ENCODE measurements around the gene DEFB127.
"Not testable (repeated sequence)": the region's sequence is repeated elsewhere in the genome, so short reads cannot be mapped to it uniquely, and the experiment has no call there.

Gene DEFB127

GRCh38 chr20:157154-157553, at the start of gene DEFB127:
Gene DEFB127 (plus strand): TSS chr20:157454. CDS start chr20:157545, 91 bp downstream.
- no peak for DNase-seq (ENCODE audit: low read depth in 2 of 2)

GRCh38 chr20:112396-112795, 44.9 kb upstream of the DEFB127 start:
- no peak for DNase-seq (ENCODE audit: low read depth in 2 of 2)

- no peak for DNase-seq (ENCODE audit: low read depth in 2 of 2)
Observed at GRCh38 chr20:117518-117917, 39.7 kb upstream of the DEFB127 start.

GRCh38 chr20:129786-130323, 27.4 kb upstream of the DEFB127 start:
- not testable (repeated sequence) for DNase-seq (ENCODE audit: low read depth in 2 of 2)

DNA sequence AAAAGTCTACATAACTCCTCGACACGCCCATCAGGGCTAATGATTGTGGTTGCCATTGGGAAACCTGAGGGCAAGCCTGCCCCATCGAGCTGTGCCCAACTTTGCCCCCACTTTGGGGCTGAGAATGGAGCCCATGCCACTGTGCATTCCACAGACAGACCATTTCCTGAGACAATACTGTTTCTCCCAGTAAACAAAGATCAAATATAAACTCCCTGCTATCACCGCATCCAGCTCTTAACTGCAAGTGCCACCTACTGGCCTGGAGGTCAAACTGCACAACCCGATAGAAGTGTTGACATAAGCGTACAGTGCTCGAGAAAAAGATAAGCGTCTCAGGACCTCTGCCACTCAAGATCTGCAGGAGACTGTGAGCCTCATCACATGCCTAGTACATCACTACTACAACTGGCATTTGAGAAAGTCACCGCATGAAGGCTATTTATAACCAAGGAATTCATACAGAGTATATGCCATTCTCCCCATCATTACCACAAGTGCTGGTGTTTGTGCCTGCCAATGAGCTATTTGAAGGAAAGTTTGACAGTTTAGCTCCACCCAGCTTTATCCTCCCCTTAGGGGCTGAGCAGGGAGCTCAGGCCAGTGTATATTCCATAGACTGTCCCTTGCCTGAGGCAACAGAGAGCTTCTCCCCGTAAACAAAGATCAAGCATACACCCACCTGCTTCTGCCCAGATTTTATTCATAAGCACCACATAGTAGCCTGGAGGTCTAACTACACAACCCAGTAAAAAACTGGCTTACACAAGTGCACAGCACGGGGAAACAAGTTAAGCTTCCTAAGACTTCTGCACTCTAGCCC, 19.4 kb upstream of the DEFB127 start:
- peak in 1 of 2 donors; percentile 1 for DNase-seq (ENCODE audit: low read depth in 2 of 2)

- no peak for DNase-seq (ENCODE audit: low read depth in 2 of 2)
Observed at GRCh38 chr20:142290-142689, 15.0 kb upstream of the DEFB127 start, which contains the start of gene DEFB126. Gene DEFB126 (plus strand): TSS chr20:142590. CDS start chr20:142629, 39 bp downstream.

DNA sequence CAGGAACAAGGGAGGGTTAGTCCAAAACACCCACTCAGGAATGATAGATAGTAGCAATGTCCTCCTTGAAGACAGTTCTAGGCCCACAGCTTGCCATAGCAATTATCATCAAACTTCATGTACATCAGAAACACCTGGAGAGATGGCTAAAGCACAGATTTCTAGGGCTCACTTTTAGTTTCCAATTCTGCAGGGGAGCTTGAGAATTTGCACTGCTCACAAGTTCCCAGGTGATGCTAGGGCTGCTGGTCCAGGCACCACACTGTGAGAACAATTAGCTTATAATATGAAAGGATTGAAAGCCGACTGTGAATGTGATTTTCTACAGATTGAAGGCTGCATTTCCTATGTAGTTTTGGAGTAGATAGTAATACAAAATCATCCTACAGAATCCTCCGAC, 11.4 kb upstream of the DEFB127 start:
- no peak for DNase-seq (ENCODE audit: low read depth in 2 of 2)

GRCh38 chr20:152131-152530, 5.1 kb upstream of the DEFB127 start:
- DNase-seq (ENCODE audit: low read depth in 2 of 2): no peak

DNA sequence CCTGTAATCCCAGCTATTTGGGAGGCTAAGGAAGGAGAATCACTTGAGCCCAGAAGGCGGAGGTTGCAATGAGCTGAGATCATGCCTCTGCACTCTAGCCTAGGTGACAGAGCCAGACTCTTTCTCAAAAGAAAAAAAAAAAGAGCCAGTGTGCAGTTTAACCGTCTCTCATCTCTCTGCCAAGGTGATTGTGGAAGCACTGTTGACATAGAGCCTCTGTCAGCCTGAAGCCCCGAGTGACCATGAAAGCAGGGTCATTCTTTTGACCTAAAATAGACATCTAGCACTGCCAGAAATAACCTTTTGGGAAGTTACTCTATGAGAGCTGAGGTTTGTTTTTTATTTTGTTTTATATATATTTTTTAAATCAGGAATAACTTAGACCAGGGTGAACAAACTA, 7.4 kb downstream of the DEFB127 start:
- no peak for DNase-seq (ENCODE audit: low read depth in 2 of 2)

GRCh38 chr20:168876-169275, 11.6 kb downstream of the DEFB127 start:
- DNase-seq (ENCODE audit: low read depth in 2 of 2): no peak

GRCh38 chr20:184288-184687, 27.0 kb downstream of the DEFB127 start:
- no peak for DNase-seq (ENCODE audit: low read depth in 2 of 2)

DNA sequence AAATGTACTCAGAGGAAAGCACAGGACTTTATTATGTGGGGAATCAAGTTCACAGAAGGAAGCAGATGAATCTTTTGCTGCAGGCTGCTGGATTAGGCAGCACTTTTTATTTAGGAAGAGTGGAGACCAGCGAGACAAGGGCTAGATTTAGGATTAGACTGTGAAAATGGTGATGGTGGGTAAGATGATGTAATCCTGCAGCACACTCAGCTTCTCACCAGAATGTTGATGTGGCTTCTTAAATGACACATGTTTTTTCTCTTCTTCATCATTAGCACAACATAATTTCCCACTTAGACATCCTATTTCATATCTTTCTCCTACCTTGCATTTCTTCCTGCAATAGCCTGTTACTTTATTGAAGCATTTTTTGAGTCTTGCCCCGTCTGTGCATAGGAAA, 30.5 kb downstream of the DEFB127 start:
- no peak for DNase-seq (ENCODE audit: low read depth in 2 of 2)

DNA sequence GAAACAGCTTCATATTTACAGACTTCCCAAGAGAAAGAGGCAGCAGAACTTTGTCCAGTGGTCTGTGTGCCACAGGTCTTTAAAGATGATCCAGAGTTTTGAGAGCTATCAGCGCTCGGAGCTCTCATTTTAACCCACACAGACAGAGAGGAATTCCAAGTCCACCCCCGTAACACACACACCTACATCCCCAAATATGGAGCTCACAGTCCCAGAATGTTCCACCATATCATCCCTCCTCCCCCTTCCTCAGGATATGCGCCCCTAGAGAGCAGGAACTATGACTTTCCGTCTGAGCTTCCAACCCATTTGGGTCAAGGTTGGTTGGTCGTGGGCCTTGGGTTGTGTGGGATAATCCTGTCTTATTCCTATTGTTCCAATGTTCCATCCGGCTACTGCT, 32.4 kb downstream of the DEFB127 start, which contains the start of gene DEFB128:
Gene DEFB128, minus strand, starts transcription at position 101 of the 400 bp plus-strand sequence. Its CDS starts 88 bp downstream, at position 13.
- no peak for DNase-seq (ENCODE audit: low read depth in 2 of 2)

GRCh38 chr20:198225-198624, 41.0 kb downstream of the DEFB127 start:
- DNase-seq (ENCODE audit: low read depth in 2 of 2): no peak

GRCh38 chr20:199996-200395, 42.7 kb downstream of the DEFB127 start:
- DNase-seq (ENCODE audit: low read depth in 2 of 2): no peak

DNA sequence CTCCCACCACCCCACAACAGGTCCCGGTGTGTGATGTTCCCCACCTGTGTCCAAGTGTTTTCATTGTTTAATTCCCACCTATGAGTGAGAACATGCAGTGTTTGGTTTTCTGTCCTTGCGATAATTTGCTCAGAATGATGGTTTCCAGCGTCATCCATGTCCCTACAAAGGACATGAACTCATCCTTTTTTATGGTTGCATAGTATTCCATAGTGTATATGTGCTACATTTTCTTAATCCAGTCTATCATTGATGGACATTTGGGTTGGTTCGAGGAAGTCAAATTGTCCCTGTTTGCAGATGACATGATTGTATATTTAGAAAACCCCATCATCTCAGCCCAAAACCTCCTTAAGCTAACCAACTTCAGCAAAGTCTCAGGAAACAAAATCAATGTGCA, 46.4 kb downstream of the DEFB127 start:
- not testable (repeated sequence) for DNase-seq (ENCODE audit: low read depth in 2 of 2)

Data from stimulated activated CD4-positive, alpha-beta T cell treated with anti-CD3 and anti-CD28 coated beads, Interleukin-15, amount 100 ng/mL, for 48 hours (primary cell).